Lung microvascular endothelial cell (primary cell): Measurements from ENCODE around the gene HS3ST3A1. TPM values are rescaled to one million over a fixed set of nuclear protein-coding genes. Genes with fewer than 3 reads are reported as not detected.

Experiments
- DNase-seq, 2 donors: peaks; one replicate each; pipeline versions ENCODE4 v3.0.0 to v3.0.0-alpha.2; 2010; ENCODE audit warnings: low read depth in 2 of 2
- total RNA-seq: library from RNA; depleted of rRNA; stranded (reverse); fragments of >200 nt; gene quantifications from 2 replicates; pipeline ENCODE4 v1.2.1, GENCODE V29; 2014

Gene HS3ST3A1
- total RNA-seq: under 0.01 and 0.99 TPM in 2 replicates

DNA sequence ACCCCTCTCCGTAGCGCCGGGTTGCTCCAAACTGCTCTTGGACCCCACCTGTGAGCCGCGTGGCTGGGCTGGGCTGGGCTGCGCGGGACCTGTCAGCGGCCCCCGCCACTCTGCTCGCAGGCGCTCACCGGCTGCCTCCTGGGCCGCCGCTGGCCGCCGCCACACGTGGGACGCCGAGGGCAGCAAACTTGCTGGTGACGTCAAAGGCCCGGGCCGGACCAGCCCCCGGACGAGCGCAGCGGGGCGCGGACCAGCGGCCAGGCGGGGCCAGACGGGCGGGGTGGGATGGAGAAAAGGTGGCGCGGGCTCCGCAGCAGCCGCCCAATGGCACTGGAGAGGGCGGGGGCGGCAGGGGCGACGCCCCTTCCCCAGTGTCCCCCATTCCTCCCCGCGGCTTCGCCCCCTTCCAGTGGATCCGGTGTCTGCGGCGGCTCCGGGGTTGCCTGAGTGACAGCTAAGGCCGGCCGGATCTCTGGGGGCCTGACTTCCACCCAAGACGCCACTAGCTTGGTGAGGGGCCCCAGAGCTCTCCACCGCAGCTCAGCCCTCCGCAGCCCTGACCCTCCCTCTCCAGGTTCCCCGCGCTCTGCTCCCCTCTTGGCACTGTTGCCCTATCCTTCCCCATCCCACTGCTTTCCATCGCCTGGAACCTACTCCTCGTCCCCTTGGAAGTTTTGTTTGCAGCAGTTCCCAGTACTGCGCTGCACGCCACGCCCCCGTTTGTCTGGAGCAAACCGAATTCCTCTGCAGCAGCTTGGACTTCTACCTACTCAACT lies at the start of gene HS3ST3A1:
Gene HS3ST3A1 (minus strand): TSS at position 154 of the 776 bp plus-strand sequence. CDS start 800 bp downstream, outside the sequence.
- DNase-seq: no peak

DNA sequence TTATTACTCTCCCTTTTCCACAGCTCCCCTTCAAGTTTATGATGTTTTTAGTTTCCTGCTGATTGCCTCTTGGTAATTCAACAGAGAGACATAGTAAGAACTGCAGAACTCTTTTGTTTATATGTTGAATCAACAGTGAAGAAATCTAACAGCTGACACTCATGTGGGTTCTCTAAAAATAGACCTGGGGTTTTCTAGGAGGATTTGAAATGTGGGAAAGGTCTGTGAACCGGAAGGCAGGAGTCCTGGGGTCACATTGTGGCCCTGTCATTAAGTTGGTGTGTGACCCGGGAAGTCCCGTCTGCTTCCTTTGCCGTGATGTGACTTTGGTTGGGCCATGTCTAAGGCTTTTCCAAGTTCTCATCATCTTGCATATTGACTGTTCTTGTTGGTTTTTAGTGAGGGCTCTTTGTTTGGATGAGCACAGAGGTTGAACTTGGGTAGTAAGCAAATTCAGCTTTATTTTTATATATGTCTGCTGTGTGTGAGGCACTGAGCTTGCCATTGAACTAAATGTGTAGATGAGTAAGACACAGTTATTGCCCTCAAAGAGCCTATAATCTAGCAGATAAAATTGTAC lies 48.5 kb upstream of the HS3ST3A1 start:
- DNase-seq: no peak

DNA sequence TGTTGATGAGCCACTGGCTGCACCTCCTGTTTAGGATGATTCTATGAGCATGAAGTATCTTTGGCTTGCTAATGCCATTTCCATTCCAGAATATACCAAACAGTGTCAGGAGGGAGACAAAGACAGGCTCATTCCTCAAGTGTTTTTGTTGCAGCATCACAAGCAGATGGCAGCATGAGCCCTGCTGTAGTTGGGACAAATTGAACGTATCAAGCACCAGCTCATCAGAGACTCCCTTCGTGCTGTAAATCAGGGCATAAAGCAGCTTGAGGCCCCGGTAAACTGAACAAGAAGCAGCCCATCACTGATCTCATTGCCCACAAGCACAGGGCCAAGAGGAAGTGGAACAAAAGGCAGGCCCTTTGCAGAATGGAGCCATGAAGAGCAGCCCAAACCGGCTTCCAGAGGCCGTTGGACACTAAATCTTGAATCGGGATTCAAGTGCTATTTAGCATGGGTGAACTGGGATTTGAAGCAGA lies 45.9 kb upstream of the HS3ST3A1 start:
- no peak for DNase-seq

DNA sequence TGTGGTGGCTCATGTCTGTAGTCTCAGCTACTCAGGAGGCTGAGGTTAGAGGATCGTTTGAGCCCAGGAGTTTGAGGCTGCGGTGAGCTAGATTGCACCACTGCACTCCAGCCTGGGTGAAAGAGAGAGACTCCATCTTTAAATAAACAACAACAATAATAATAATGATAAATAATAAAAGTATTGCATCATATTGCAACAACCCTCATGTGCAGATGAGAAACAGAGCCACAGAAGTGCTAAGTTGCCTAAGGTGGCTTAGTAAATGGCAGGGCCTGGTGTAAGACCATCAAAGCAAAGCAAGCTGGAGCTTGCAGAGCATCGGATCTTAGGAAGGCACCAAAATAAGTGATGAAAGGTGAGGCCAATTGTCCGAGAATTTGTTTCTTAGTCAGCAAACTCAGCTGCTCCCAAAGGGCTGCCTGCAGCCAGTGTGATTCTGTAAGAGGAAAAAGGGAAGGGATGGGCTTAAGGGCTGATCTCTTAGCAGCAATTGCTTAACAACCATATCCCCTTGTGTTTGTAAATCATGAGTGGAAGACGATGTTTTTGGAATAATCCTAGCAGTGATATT lies 45.3 kb upstream of the HS3ST3A1 start:
- no peak for DNase-seq

DNA sequence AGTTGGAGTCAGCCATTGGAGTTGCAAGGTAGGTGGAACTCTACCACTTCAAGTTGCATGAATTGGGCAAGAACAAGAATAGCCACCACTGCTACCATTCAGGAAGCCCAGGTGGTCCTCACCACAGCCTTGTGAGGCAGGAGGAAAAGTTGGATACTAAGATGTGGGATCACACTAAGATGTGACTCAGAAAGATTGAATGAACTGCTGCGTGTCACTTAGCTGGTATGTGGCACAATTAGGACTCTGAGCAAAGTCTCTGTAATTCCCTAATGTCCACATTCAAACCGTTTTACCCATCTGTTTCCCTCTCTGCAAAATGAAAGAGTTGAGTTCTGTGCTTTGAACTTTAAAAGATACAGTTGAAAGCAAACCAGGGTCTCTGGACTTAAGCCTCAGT lies 44.7 kb upstream of the HS3ST3A1 start:
- no peak for DNase-seq

DNA sequence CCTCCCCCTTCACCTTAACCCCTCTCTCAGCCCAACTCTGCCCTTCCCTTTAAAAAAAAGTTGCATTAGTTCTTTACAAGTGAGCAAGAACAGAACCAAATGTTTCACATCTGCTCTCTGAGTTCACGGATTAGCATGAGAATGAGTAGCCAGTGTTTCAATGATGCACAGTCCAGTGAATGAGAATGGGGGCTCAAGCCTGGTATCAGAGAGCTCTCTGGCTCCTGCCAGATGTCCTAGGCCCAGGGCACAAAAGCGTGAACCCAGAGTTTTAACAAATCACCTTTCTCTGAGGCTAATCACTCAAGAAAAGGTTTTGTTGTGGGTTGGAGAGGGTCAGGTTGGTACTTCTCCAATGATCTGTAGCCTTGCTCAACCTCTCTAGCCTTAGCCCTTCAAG lies 41.5 kb upstream of the HS3ST3A1 start:
- DNase-seq: no peak

DNA sequence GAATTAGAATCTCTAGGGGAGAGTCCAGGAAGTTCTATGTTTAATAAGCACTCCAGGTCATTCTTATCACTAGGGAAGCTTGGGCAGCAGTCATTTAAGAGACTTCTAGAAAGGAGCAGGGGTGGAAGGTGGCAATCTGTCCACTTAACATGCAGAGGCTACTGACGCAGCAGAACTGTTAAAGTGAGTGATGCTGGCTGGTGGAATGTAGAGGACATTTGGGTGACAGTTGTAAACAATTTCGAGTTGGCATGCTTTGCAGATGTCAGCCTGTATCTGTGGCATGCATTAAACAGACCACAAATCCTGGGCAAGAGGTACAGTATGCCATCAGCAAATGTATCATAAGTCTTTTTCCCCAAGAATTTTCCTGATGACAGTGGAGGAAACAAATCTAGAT lies 40.5 kb upstream of the HS3ST3A1 start:
- DNase-seq: no peak

DNA sequence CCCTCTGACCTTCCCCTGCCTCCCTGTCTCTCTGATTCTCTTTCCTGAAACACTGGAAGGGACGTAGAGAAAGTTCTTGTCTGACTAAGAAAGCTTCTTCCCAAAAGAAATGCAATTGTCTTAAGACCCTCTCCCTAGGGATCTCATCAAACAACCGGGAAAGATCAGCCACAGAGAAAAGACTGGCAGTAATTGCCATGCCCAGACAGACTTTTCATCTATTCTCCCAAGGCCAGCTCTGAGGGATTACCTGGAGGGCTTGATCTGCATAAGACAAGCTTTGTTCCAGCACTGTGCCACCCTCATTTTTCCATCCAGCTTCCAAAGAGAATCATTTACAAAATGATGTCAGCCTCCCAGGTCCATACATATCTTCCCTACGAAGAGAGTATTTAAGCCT lies 38.8 kb upstream of the HS3ST3A1 start:
- no peak for DNase-seq

DNA sequence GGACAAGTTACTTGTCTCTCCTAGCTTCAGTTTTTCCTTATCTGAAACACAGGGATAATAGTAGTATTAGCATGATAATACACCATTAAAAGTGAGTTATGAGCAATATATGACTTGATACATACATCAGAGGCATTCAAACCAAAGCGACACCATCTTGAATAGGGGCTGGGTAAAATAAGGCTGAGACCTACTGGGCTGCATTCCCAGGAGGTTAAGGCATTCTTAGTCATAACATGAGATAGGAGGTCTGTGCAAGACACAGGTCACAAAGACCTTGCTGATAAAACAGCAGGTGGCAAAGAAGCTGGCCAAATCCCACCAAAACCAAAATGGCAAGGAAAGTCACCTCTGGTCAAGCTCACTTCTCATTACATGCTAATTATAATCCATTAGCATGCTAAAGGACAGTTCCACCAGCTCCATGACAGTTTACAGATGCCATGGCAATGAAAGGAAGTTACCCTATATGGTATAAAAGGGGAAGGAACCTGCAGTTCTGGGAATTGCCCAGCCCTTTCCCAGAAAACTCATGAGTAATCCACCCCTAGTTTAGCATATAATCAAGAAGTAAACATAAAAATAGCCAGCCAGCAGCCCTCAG lies 37.2 kb upstream of the HS3ST3A1 start:
- DNase-seq: no peak

DNA sequence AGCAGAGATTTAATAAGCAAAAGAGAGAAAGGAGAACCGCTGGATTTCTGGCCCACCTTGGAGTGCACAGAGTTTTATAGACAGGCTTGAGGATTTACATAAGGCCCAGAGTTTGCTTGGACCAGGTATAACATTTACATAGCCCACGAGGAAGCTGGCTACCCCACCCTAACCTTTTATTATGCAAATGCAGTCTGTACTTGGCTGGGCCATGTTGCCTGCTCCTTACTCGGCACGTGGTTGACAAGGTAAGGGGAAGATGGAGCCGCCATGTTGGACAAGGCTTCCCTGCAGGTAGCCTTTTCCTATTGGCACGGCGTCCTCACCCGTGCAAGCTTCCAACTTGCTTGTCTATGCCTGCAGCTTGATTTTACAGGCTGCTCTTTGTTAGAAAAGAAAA lies 35.2 kb upstream of the HS3ST3A1 start:
- no peak for DNase-seq

DNA sequence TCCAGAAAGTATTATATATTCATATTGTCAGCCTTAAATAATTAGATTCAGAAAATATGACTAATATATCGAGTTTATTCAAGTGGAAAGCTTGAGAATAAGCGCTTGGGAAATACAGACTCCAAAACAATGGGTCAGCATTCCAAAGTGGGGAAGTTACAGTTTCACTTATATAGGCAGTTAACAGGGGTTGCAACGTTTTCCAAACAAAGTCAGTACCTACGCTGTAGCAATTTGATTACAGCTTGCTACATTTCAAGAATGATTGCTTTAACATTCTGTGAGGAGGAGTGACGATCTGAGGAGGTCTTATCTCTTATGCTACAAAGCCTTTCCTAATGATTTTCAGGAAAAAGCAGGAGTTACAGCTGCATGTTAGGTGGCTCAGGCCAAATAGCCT lies 34.2 kb upstream of the HS3ST3A1 start:
- no peak for DNase-seq

DNA sequence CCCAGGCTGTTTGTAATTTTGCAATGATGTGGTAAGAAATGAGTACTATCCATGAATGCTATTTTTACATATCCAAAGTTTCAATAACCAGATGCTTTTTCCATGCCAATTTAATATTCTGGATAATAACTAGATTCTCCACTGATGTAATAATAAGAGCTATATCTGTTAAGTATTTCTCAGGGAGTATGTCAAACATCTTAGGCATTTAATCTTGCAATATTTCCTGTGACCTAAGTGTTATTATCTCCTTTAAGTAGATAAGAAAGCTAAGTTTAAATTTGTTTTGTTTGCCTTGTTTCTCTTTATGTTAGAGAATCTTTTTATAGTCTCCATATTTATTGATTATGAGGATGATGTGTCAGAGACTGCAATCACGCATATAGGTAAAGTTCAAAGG lies 32.3 kb upstream of the HS3ST3A1 start:
- no peak for DNase-seq

DNA sequence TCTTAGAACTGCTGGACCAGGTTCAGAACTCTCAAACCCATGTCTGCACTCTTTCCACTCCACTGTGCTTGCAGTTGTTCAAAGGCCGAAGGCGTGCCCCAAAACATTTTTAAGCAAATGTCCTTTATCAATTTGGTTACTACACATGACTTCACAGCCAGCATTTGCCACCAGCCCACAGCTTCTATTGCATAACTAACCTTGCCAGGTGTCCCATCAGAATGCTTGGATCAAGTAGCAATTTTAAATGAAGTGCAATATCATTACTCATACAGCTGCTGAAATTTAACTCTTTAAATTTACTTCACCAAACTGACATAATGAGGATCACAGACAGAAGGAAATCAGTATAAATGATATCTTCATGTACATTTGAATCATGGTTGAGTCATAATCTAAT lies 29.8 kb upstream of the HS3ST3A1 start:
- DNase-seq: no peak

DNA sequence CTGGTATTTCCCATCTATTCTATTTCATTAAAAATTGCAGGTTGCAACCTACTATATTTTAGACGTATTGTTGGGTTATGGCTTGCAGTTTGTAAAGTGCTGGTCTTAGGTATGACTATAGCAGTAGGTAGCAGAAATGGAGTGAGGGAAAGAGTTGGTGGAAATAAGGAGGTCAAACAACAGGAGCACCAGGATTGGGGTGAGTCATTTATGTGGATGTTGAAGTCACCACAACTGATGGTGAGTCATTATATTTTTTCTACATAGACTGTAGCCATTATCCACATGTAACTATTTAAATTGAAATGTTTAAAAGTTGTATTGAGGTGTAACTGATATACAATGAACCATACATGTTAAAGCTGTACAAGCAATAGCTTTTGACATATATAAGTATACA lies 25.0 kb upstream of the HS3ST3A1 start:
- DNase-seq: no peak

DNA sequence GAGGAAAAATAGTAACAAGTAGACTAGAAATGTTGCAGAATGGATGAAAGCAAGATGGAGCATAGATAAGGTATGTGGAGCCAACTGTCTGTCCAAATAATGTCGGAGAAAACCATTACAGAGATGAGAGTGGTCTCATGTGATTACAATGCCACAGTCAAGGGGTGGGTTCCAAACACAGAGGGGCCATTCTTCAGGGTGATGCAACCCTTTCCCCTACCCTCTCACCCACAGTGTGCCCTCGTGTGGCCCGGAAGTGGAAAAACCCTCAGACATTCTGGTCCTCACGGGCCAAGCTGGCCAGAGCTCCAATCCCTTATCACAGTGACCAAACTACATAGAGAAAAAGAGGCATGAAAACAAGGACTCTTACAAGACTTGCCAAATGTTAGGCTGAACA lies 17.7 kb upstream of the HS3ST3A1 start:
- no peak for DNase-seq

DNA sequence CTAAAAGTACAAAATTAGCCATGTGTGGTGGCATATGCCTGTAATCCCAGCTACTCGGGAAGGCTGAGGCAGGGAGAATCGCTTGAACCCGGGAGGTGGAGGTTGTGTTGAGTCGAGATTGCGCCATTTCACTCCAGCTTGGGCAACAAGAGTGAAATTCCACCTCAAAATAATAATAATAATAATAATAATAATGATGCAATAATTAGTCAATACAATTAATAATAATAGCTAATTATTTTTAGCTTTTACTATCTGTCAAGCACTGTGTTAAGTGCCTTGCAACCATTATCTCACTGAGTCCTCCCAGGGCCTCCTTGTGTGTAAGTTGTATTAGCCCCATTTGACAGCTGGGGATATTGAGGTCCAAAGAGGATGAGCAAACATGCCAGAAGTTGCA lies 14.3 kb upstream of the HS3ST3A1 start:
- no peak for DNase-seq

DNA sequence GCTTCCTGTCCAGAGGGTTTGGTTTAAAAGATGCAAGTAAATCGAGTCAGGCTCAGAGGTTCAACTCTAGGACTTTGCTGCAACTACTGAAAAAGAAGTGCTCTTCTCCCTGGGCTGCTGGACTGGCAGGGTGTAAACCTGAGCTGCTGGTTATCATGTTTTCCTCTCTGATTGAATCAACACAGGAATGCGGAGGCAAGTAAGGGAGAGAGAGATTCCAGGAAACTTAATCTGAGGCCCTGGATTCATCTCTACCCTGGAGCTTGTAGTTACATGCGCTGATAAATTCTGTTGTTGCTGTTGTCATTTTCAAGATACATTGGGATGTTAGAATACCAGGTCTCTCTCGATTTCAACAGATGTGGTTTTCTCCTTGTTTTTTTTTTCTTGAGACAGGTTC lies 8.2 kb upstream of the HS3ST3A1 start:
- no peak for DNase-seq

DNA sequence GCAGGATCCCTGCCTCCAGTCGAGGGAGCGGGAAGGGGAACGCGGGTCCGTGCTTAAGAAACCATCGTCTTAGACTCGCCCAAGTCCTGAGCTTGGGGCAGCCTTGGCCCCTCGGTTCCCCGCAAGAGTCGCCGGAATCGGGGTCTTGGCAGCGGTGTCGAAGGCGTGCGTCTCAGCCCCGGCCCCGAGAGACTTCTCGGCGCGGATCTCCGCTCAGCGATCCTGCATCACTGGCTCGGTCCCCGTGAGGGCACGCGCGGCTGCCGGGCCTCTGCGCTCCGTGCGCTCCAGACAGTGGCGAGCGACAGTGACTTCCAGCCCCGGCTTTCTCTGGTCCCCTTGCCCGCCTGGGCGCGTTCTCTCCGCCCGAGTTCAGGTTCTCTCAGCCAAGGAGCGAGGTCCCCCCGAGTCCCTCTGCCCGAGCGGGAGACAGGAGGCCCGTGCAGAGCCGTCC lies 380 bp downstream of the HS3ST3A1 start:
- DNase-seq: no peak

DNA sequence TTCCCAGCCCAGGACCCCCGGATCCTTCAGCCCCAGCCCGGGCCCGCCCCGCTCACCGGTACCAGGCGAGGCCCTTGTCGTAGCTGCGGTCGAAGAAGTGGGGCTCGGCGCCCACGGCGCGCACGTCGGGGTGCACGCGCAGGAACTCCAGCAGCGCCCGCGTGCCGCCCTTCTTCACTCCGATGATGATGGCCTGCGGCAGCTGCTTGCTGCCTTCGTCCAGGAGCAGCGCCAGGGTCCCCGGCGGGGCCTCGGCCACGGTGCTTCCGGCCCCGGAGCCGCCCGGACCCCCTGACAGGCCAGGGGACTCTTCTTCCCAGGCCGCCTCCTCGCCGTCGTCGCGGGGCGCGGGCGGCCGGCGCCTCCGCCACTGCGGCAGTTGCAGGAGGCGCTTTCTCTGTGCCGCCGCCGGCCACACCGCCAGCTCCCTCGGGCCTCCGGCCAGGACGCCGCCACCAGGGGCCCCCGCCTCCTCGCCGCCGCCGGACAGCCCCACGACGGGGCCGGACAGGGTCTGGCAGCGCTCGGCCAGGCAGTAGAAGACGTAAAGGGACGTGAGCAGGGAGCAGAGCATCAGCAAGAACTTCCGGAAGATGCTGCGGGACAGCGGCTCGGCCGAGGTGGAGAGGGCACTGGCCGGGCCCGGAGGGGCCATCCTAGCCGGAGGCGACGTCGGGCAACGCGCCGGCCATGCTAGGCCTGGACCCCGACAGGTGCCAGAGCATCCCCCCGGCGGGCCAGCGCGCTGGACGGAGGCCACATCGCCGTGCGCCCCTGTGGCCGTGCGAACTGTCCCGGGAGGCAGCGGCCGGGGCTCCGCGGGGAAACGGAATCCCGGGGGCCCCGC lies 1.0 kb downstream of the HS3ST3A1 start:
- DNase-seq: no peak

DNA sequence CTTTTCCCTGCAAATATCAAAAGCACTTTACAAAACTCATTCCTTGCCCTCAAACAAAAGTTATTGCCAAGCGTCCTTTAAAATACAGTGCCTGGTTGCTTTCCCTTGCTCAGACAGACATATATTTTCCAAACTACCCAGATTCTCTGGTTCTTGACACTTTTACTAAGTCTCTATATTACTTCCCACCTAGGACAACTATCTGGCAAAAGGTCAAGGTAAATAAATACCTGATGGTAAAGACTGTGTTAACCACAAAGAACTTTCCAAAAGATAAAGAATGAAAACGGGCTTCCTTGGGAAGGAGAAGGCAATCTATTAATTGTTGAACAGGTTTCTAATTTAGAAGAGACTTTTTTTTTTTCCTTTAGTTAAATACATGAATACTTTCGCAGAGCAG lies 1.9 kb downstream of the HS3ST3A1 start:
- DNase-seq: no peak

DNA sequence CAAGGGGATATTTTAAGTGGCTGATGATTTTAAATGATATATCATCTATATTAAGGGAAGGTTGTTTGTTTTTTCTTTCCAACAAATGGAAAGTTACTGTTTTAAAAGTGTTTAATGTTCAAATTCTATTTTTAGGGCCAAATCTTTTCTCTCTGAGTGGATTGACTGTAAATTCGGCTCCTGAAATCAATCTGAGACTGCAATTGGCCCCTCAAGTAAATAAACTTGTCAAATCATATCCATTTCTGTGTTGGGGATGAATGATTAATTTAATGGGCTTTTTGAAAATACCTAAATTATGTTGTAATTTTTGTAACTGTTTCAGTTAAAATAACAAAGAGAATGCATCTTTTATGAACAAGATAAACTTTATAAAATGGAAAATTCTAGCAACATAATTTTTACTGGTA lies 2.6 kb downstream of the HS3ST3A1 start:
- DNase-seq: no peak
